Liver (tissue), 9 donors: ENCODE data around the gene GABRR3. TPM values are rescaled to one million over a fixed set of nuclear protein-coding genes. Genes with fewer than 3 reads are reported as not detected.
"Not testable (repeated sequence)": the region's sequence is repeated elsewhere in the genome, so short reads cannot be mapped to it uniquely, and the experiment has no call there.

ENCODE experiments used
- DNase-seq: peaks from one replicate; pipeline ENCODE4 v3.0.0-alpha.2; 2017; ENCODE audit warnings: low spot score
- H3K27ac ChIP-seq, 2 donors: one replicate each; pipeline ENCODE4 v1.7.0; 2013; ENCODE audit warnings: inconsistent platforms in 2 of 2, low read length in 2 of 2, control low read depth in 1 of 2, low read depth in 1 of 2, mild to moderate bottlenecking in 1 of 2
- H3K27me3 ChIP-seq, 4 donors: one replicate each; pipeline versions ENCODE4 v1.6.1 to v1.7.0; 2013; ENCODE audit warnings: low read length in 3 of 4, inconsistent platforms in 1 of 4, mild to moderate bottlenecking in 1 of 4, moderate library complexity in 1 of 4; ENCODE audit not compliant: control insufficient read depth in 4 of 4, insufficient read depth in 4 of 4
- H3K36me3 ChIP-seq, 4 donors: one replicate each; pipeline versions ENCODE4 v1.6.1 to v1.7.0; 2013; ENCODE audit warnings: low read length in 3 of 4, mild to moderate bottlenecking in 3 of 4, low read depth in 1 of 4, moderate library complexity in 1 of 4; ENCODE audit not compliant: control insufficient read depth in 4 of 4, insufficient read depth in 3 of 4
- H3K4me1 ChIP-seq, 4 donors: one replicate each; pipeline versions ENCODE4 v1.6.1 to v1.7.0; 2013; ENCODE audit warnings: low read length in 3 of 4, mild to moderate bottlenecking in 3 of 4, moderate library complexity in 1 of 4; ENCODE audit not compliant: control insufficient read depth in 4 of 4, insufficient read depth in 4 of 4
- H3K4me3 ChIP-seq, 3 donors: one replicate each; pipeline versions ENCODE4 v1.6.1 to v1.7.0; 2013; ENCODE audit warnings: low read length in 3 of 3, control low read depth in 1 of 3, low read depth in 1 of 3, mild to moderate bottlenecking in 1 of 3
- H3K9ac ChIP-seq, 2 donors: one replicate each; pipeline ENCODE4 v1.7.0; 2013; ENCODE audit warnings: low read length in 2 of 2, mild to moderate bottlenecking in 2 of 2, moderate library complexity in 2 of 2, control low read depth in 1 of 2, low read depth in 1 of 2
- H3K9me3 ChIP-seq, 4 donors: one replicate each; pipeline versions ENCODE4 v1.6.1 to v1.7.0; 2013; ENCODE audit warnings: low read length in 3 of 4; ENCODE audit not compliant: control insufficient read depth in 4 of 4
- EGR1 ChIP-seq, 2 donors: IDR thresholded peaks; 2 replicates each; pipeline ENCODE4 v1.6.1; 2016 to 2018; ENCODE audit warnings: antibody characterized with exemption in 2 of 2, low read depth in 2 of 2
- FOXA2 ChIP-seq: IDR thresholded peaks from 2 replicates; pipeline ENCODE4 v1.6.1; 2016; ENCODE audit warnings: antibody characterized with exemption
- GABPA ChIP-seq, 2 donors: IDR thresholded peaks in 1 of 2; conservative IDR thresholded peaks in 1 of 2; 2 replicates each; pipeline ENCODE4 v1.6.1; 2016; ENCODE audit warnings: antibody characterized with exemption in 2 of 2, mild to moderate bottlenecking in 1 of 2, moderate library complexity in 1 of 2
- HNF4A ChIP-seq, 2 donors: conservative IDR thresholded peaks; 2 replicates each; pipeline ENCODE4 v1.6.1; 2016; ENCODE audit warnings: antibody characterized with exemption in 2 of 2, mild to moderate bottlenecking in 2 of 2
- JUND ChIP-seq, 2 donors: IDR thresholded peaks; 2 replicates each; pipeline ENCODE4 v1.6.1; 2016; ENCODE audit warnings: antibody characterized with exemption in 2 of 2
- RAD21 ChIP-seq, 2 donors: IDR thresholded peaks; 2 replicates each; pipeline ENCODE4 v1.6.1; 2016; ENCODE audit warnings: antibody characterized with exemption in 2 of 2, mild to moderate bottlenecking in 2 of 2
- RXRA ChIP-seq, 2 donors: IDR thresholded peaks; 2 replicates each; pipeline ENCODE4 v1.6.1; 2017 to 2018; ENCODE audit warnings: antibody characterized with exemption in 2 of 2, mild to moderate bottlenecking in 1 of 2
- SP1 ChIP-seq: IDR thresholded peaks from 2 replicates; pipeline ENCODE4 v1.6.1; 2018; ENCODE audit warnings: antibody characterized with exemption, mild to moderate bottlenecking
- YY1 ChIP-seq: IDR thresholded peaks from 2 replicates; pipeline ENCODE4 v1.6.1; 2016; ENCODE audit warnings: antibody characterized with exemption, mild to moderate bottlenecking
- WGBS: extraction: QIAGEN DNeasy Blood & Tissue Kit; methylation state at CpG from one replicate; pipeline ENCODE4 v1.1.7; 2013; 5-methylcytosine and 5-hydroxymethylcytosine counted together
- polyA plus RNA-seq, 2 donors: library from polyadenylated mRNA; stranded (reverse) in 1 of 2; unstranded in 1 of 2; fragments of 200-250 nt in 1 of 2; fragments of >200 nt in 1 of 2; fragmentation: Nextera tagmentation in 1 of 2; extraction: Ambion mirVana in 1 of 2; gene quantifications; one replicate each; pipeline versions ENCODE4 v1.2.1 to v1.2.3, GENCODE V29; 2013 to 2015
- total RNA-seq, 2 donors: library from RNA; depleted of rRNA; stranded (reverse); fragments of >200 nt; gene quantifications; one replicate each; pipeline ENCODE4 v1.2.3, GENCODE V29; 2014
- TF ChIP-seq, protein P1 (sequence below): fragments of 150-350 bp; IDR thresholded peaks from 2 replicates; pipeline ENCODE4 v1.5.1; 2017; ENCODE audit warnings: improper control_type of control experiment, low read depth, low read length; ENCODE audit not compliant: missing input control
- TF ChIP-seq, protein P2 (sequence below): IDR thresholded peaks from 2 replicates; pipeline ENCODE4 v1.6.1; 2016; ENCODE audit warnings: antibody characterized with exemption
- TF ChIP-seq, protein P3 (sequence below): IDR thresholded peaks from 2 replicates; pipeline ENCODE4 v1.6.1; 2016; ENCODE audit warnings: antibody characterized with exemption
- donor health status: healthy.
- donor health status: healthy.
- donor health status: healthy.
- donor health status: healthy.
- donor health status: healthy.

GABRR3 gene
- total and polyA plus RNA-seq, 4 donors: not detected

DNA sequence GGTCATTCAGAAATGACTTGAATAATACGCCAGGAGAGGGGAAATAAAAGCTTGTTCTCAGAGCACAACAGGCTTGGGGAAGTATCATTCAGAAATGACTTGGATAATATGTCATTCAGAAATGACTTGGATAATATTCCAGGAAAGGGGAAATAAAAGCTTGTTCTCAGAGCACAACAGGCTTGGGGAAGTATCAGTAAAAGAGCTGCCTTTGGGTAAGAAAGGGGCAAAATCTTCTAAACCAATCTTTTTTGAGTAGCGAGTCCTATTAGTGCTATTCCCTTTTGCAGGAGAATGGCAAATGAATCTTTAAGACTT is 20.9 kb downstream of the GABRR3 start:
- H3K9me3 ChIP-seq: no peaks in the 10 kb centered on the region
- H3K4me1 ChIP-seq: peaks cover 3 to 21% (median 12%) of the 10 kb centered on the region in 4 donors
- no peaks in the 10 kb centered on the region for H3K27me3 ChIP-seq
- H3K27ac ChIP-seq: peak overlapping the region in 1 of 2 donors; percentile 15
- no peak for DNase-seq
- no peak overlapping the region for H3K9ac ChIP-seq
- 90% methylated on average over 2 of the region's 2 CpGs for WGBS
- H3K36me3 ChIP-seq: no peaks in the 10 kb centered on the region
- H3K4me3 ChIP-seq: no peak overlapping the region
- TF ChIP-seq JUND (IDR thresholded peaks at IDR 0.05) (no peak), FOXA2 (no peak), GABPA (IDR thresholded peaks at IDR 0.05 in 1 of 2, conservative IDR thresholded peaks at IDR 0.05 in 1 of 2) (no peak), HNF4A (conservative IDR thresholded peaks at IDR 0.05) (no peak), SP1 (no peak)
- TF ChIP-seq, protein P1, sequence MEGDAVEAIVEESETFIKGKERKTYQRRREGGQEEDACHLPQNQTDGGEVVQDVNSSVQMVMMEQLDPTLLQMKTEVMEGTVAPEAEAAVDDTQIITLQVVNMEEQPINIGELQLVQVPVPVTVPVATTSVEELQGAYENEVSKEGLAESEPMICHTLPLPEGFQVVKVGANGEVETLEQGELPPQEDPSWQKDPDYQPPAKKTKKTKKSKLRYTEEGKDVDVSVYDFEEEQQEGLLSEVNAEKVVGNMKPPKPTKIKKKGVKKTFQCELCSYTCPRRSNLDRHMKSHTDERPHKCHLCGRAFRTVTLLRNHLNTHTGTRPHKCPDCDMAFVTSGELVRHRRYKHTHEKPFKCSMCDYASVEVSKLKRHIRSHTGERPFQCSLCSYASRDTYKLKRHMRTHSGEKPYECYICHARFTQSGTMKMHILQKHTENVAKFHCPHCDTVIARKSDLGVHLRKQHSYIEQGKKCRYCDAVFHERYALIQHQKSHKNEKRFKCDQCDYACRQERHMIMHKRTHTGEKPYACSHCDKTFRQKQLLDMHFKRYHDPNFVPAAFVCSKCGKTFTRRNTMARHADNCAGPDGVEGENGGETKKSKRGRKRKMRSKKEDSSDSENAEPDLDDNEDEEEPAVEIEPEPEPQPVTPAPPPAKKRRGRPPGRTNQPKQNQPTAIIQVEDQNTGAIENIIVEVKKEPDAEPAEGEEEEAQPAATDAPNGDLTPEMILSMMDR: no peak

DNA sequence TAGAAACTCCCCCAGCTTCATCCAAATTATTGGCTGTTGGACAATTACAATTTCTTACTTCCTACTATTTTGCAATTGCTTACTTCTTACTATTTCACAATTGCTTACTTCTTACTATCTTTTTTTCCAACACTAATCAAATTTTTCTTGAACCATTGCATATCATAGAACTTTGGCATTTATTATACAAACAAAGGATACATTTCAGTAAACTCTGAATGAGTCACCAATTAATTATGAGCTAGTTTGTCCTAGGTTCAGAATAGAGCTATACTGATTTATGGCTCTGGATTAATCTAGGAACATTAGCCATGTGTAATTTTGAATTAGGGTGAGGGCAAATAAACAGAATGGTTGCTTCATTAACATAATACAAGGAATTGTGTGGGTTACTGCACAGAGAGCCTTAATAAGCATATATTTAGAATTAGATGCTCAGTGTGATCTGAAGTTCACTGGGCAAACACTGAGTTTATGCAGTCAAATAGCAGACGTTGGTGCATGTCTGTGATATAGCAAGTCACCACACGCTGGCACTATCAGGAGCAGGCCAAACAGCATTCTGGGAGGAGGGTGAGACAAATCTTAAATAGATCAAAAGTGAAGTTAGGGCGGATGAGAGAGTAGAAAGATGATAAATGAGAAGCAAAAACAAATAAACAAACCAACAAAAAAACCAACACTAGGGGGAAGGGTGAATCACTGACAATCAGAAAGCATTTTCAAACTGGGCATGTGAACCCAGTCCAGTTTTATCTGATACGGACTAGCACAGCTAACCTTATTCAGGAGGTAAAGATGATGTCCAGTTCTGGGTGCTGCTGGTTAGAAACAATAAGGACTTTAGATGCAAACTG is 21.5 kb downstream of the GABRR3 start:
- Histone ChIP-seq H3K9ac (no peak overlapping the region), H3K27ac (peak overlapping the region; percentile 15 to 30), H3K9me3 (no peaks in the 10 kb centered on the region), H3K4me1 (peaks cover 3 to 21% (median 12%) of the 10 kb centered on the region in 4 donors), H3K36me3 (no peaks in the 10 kb centered on the region), H3K27me3 (no peaks in the 10 kb centered on the region), H3K4me3 (no peak overlapping the region)
- 63% methylated on average over 4 of the region's 4 CpGs for WGBS
- TF ChIP-seq JUND (IDR thresholded peaks at IDR 0.05) (peak in 1 of 2 donors; percentile 27), HNF4A (conservative IDR thresholded peaks at IDR 0.05) (no peak), RXRA (IDR thresholded peaks at IDR 0.05) (peak in 1 of 2 donors; percentile 5)
- TF ChIP-seq, protein P2, sequence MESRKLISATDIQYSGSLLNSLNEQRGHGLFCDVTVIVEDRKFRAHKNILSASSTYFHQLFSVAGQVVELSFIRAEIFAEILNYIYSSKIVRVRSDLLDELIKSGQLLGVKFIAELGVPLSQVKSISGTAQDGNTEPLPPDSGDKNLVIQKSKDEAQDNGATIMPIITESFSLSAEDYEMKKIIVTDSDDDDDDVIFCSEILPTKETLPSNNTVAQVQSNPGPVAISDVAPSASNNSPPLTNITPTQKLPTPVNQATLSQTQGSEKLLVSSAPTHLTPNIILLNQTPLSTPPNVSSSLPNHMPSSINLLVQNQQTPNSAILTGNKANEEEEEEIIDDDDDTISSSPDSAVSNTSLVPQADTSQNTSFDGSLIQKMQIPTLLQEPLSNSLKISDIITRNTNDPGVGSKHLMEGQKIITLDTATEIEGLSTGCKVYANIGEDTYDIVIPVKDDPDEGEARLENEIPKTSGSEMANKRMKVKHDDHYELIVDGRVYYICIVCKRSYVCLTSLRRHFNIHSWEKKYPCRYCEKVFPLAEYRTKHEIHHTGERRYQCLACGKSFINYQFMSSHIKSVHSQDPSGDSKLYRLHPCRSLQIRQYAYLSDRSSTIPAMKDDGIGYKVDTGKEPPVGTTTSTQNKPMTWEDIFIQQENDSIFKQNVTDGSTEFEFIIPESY: no peak
- DNase-seq: no peak

DNA sequence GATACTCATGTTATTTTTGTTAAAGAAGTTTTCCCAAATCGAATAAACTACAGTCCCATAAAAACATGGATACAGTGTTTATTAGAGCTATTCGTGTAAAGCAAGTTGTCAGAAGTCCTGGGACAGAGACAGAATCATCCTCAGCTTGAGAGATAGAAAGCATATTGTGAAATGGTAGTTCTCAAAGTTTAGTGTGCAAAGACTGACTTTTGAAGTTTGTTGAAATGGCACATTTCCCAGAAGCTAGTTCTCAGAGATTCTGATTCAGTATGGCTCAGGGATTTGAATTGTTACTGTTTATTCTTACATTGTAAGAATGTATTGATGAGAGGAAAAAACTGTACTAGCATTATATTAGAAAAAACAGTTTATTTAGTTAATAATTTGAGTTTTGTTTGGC is 22.1 kb downstream of the GABRR3 start:
- DNase-seq: no peak
- H3K36me3 ChIP-seq: no peaks in the 10 kb centered on the region
- no peaks in the 10 kb centered on the region for H3K9me3 ChIP-seq
- TF ChIP-seq, protein P2: no peak
- TF ChIP-seq, protein P3, sequence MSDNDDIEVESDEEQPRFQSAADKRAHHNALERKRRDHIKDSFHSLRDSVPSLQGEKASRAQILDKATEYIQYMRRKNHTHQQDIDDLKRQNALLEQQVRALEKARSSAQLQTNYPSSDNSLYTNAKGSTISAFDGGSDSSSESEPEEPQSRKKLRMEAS: peak; percentile 11
- peak in 1 of 2 donors; percentile 29 for TF ChIP-seq RAD21 (IDR thresholded peaks at IDR 0.05)
- peak; percentile 21 for TF ChIP-seq YY1
- no peak for TF ChIP-seq EGR1 (IDR thresholded peaks at IDR 0.05; ENCODE audit: low read depth in 2 of 2)
- peak; percentile 54 to 59 for TF ChIP-seq HNF4A (conservative IDR thresholded peaks at IDR 0.05)
- no peak overlapping the region for H3K9ac ChIP-seq
- WGBS: 42% methylated on average over 2 of the region's 2 CpGs
- H3K27ac ChIP-seq: peak overlapping the region in 1 of 2 donors; percentile 30
- H3K27me3 ChIP-seq: no peaks in the 10 kb centered on the region
- H3K4me1 ChIP-seq: peaks cover 3 to 21% (median 12%) of the 10 kb centered on the region in 4 donors
- H3K4me3 ChIP-seq: no peak overlapping the region

DNA sequence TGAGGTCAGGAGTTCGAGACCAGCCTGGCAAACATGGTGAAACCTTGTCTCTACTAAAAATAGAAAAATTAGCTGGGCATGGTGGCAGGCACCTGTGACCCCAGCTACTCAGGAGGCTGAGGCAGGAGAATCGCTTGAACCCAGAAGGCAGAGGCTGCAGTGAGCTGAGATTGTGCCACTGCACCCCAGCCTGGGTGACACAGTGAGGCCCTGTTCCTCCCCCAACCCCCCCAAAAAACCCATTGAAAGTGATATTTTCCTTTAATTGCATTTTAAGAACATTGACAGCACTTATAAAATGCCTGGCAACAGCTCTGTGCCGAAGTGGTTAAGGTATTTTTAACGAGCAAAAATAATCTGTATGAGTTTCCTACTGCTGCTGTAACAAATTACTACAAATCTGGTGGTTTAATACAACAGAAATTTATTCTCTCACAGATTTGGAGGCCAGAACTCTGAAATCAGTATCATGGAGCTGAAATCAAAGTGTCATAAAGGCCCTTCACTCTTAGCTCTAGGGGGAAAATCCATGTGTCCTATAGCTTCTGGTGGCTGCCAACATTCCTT is 24.1 kb downstream of the GABRR3 start:
- not testable (repeated sequence) for H3K36me3 ChIP-seq, H3K9me3 ChIP-seq, DNase-seq, H3K9ac ChIP-seq, H3K27me3 ChIP-seq, H3K4me3 ChIP-seq, H3K27ac ChIP-seq
- WGBS: 95% methylated on average over 4 of the region's 4 CpGs
- H3K4me1 ChIP-seq: peaks cover 3 to 21% (median 12%) of the 10 kb centered on the region in 4 donors
